ENCODE measurements around the gene SLC17A4.

SLC17A4 gene

DNA sequence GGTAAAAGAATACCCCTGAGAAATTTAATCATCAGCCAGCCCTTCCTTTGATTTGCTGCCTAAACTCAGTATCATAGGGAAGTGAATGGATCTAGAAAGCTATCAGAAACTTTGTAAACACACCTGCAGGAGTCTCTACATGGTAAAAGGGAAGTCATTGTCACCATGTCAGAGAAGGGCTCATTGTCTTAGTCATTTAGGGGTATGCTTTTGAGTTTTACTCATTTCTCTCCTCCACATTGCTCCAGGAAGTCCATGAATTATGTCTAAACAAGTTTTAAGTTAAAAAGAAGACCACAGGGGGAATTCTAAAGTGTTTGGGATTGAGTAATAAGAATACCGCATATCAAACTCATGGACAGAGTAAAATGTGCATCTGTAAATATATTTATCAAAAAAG, 74.8 kb downstream of the SLC17A4 start:
- no peak for DNase-seq

DNA sequence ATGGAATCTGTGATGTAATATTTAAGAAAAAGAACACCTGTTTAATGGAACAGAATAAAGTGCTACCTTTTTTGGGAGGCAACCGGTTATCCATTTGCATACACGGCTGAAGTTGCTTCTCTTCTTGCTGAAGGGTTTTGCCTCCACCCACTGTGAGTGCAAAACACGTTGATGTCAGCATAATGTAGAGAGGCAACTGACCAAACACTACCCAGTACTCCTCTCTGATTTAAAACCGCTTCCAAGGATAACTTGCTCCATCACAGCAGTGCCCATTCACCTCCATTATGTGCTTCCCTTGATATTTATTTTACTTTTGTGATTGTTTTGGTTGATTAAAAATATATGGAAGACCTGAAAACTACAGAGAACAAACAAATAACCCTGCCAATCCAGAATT, 75.9 kb downstream of the SLC17A4 start:
- no peak for DNase-seq

Measured in activated CD4-positive, alpha-beta T cell treated with anti-CD3 and anti-CD28 coated beads for 48 hours (primary cell).